ENCODE data around the gene CPN2. TPM values are rescaled to one million over a fixed set of nuclear protein-coding genes. Genes with fewer than 3 reads are reported as not detected.

The CPN2 gene
- total RNA-seq, 1 donor from 2014 or later: not detected

DNA sequence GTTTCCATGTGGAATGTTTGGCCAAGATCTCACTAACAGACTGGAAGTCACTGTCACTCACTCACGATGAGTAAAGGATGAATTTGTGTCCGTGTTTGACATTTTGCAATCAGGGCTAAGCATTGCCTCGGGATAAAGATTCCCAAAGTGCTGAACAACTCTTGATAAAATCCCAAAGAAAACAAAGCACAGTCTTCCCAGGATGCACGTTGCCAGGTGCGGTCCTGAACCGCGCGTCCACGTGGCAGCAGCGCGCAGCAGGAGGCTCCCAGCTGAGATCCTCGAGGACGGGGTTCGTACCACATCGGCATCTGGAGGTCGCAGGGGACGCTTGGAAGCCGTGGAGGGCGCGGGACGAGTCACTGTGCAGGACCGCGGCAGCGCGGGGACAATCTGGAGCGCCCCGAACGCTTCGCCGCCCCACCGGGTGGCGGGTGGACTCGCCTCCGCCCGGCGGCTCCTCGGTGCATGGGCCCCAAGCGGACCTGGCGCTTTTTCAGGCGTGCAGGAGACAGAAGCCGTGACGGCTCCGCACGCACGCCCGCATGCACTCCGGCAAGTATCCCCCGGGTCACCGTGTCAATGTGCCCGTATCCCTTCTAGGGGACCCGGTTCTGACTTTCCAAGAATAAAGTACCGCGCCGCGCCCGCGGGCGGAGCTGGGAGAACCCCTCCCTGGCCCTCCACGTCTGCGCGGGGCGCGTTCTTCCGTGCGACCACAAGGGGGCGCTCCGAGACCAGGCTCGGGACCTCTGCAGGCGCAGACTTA is 17.7 kb downstream of the CPN2 start:
- no peak for DNase-seq (ENCODE audit: low read depth)
- TF ChIP-seq, protein P1, sequence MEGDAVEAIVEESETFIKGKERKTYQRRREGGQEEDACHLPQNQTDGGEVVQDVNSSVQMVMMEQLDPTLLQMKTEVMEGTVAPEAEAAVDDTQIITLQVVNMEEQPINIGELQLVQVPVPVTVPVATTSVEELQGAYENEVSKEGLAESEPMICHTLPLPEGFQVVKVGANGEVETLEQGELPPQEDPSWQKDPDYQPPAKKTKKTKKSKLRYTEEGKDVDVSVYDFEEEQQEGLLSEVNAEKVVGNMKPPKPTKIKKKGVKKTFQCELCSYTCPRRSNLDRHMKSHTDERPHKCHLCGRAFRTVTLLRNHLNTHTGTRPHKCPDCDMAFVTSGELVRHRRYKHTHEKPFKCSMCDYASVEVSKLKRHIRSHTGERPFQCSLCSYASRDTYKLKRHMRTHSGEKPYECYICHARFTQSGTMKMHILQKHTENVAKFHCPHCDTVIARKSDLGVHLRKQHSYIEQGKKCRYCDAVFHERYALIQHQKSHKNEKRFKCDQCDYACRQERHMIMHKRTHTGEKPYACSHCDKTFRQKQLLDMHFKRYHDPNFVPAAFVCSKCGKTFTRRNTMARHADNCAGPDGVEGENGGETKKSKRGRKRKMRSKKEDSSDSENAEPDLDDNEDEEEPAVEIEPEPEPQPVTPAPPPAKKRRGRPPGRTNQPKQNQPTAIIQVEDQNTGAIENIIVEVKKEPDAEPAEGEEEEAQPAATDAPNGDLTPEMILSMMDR (conservative IDR thresholded peaks at IDR 0.05; ENCODE audit: low read depth, low read length): peak; percentile 82
- peak overlapping the region; percentile 59 for H3K4me3 ChIP-seq (ENCODE audit: low read depth, low read length)

DNA sequence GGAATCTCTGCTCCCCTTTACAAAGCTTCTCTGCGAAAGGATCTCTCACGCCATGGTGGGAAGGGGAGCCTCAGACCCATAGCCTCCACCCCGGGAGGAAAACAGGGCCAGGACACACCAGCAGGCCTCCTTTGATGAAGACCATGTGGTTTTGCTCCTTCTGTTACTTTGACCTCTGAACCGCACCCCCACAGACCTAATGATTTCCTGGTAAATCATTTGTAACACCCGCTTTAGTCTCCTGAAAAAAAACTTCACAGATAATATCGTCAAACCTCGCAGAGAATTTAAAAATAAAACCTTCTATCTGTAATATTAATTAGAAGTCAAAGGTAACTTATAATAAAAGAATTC is 18.3 kb downstream of the CPN2 start:
- TF ChIP-seq, protein P1 (conservative IDR thresholded peaks at IDR 0.05; ENCODE audit: low read depth, low read length): no peak
- H3K4me3 ChIP-seq (ENCODE audit: low read depth, low read length): no peak overlapping the region
- DNase-seq (ENCODE audit: low read depth): no peak

DNA sequence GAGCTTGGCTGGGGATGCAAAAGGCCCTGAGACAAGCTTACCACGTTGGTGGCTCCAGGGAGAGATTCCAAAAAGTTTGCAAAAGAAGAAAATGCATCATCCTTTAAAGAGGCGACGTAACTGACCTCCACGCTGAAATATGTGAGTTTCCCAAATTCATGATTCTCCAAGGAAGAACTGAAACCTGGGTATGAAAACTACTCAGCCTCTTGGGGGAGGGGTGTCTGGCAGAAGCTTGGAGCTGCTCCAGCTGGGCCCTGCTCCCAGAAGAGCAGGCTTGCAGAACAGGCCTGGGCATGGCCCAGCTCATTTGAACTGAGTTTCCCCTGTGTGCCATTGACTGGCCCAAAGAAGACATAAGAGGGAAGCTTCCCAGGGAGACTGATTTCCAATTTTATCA is 20.5 kb downstream of the CPN2 start:
- DNase-seq (ENCODE audit: low read depth): no peak
- TF ChIP-seq, protein P1 (conservative IDR thresholded peaks at IDR 0.05; ENCODE audit: low read depth, low read length): no peak
- H3K4me3 ChIP-seq (ENCODE audit: low read depth, low read length): no peak overlapping the region

DNA sequence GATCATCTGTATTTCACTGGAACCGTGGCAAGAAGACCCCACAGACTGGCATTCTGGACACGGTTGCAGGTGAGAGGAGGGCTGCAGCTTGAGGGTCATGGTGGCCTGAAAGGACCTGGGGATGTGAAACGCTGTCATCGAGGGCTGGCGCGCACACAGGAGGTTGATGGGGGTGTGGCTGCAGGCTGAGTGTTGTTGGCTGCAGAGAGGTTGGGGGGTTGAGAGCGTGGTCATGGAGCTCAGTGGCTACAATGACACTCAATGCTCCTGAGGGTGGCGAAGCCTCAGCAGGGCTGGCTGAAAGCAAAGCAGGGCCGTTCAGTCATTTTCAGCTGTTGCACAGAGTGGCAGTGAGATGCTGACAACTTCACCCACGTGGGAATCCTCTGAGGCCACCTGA is 21.0 kb downstream of the CPN2 start:
- TF ChIP-seq, protein P1 (conservative IDR thresholded peaks at IDR 0.05; ENCODE audit: low read depth, low read length): no peak
- DNase-seq (ENCODE audit: low read depth): no peak
- H3K4me3 ChIP-seq (ENCODE audit: low read depth, low read length): no peak overlapping the region

DNA sequence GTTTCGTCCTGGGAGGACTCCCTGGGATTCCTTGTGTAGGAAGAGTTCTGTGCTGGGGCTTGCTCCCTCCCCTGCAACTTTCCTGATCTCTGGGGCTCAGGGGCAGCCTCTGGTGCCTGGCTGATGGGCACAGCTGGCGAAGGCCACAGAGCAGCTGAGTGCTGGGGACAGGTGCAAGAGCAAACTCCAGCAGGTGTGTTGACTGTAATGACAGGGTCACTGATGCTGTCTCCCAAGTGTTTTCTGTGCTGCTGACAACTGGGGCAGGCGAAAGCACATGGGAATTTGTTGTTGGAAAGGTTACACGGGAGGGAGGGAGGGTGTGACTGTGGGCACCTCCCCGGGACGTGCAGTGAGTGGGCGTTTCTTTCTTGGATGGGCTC is 21.6 kb downstream of the CPN2 start:
- H3K4me3 ChIP-seq (ENCODE audit: low read depth, low read length): no peak overlapping the region
- TF ChIP-seq, protein P1 (conservative IDR thresholded peaks at IDR 0.05; ENCODE audit: low read depth, low read length): no peak
- DNase-seq (ENCODE audit: low read depth): no peak

DNA sequence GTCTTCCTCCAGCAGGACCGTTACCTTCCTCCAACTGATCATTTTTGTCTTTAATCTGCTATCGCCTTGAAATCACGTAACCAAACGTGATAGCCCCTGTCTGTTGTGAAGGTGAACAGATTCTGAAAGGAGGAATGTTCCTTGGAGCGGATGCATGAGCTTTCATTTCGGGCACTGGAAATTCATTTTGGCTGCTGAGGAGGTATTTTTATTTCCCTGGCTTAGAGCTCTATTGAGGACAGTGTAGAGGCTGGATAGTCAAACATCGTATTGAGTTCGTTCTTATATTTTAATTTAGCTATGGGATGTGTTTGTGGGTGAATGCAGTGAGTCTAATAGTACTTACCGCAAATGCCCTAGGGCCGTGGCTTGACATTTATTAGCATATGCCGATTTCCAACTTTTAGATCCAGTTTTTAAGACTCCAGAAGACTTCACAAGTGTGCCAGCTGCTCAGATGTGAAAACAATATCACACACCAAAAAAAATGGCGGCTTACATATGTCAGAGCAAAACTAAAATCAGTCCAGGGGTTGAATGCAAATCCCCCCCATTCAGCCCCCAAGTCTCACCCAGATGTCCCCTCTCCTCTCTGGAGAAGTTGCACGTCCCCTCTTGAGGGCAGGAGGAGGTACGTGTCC is 22.1 kb downstream of the CPN2 start:
- DNase-seq (ENCODE audit: low read depth): no peak
- no peak overlapping the region for H3K4me3 ChIP-seq (ENCODE audit: low read depth, low read length)
- TF ChIP-seq, protein P1 (conservative IDR thresholded peaks at IDR 0.05; ENCODE audit: low read depth, low read length): no peak

Data from epithelial cell of proximal tubule (primary cell).